H9 (cell line): ENCODE results near the gene FOXP4. TPM values are rescaled to one million over a fixed set of nuclear protein-coding genes. Genes with fewer than 3 reads are reported as not detected.

Experiments
- DNase-seq: peaks from one replicate; pipeline ENCODE4 v3.0.0-alpha.2; 2017
- H2AFZ ChIP-seq: one replicate; pipeline ENCODE4 v1.6.1; 2013; ENCODE audit warnings: mild to moderate bottlenecking, low read length, control low read depth, moderate library complexity
- H2AK5ac ChIP-seq: 2 replicates; pipeline ENCODE4 v1.6.1; 2013; ENCODE audit warnings: low read length, control low read depth, mixed read lengths; ENCODE audit not compliant: insufficient read length
- H2BK120ac ChIP-seq: one replicate; pipeline ENCODE4 v1.6.1; 2013; ENCODE audit warnings: low read depth, mild to moderate bottlenecking, low read length, control low read depth, inconsistent platforms; ENCODE audit not compliant: poor library complexity, severe bottlenecking
- H2BK12ac ChIP-seq: 2 replicates; pipeline ENCODE4 v1.6.1; 2013; ENCODE audit warnings: low read length, control low read depth, mixed read lengths, low read depth; ENCODE audit not compliant: insufficient read length
- H2BK15ac ChIP-seq: 2 replicates; pipeline ENCODE4 v1.6.1; 2013; ENCODE audit warnings: low read depth, low read length, control low read depth
- H2BK20ac ChIP-seq: one replicate; pipeline ENCODE4 v1.6.1; 2013; ENCODE audit warnings: low read depth, mild to moderate bottlenecking, low read length, control low read depth, inconsistent platforms; ENCODE audit not compliant: poor library complexity, severe bottlenecking
- H2BK5ac ChIP-seq: 2 replicates; pipeline ENCODE4 v1.6.1; 2013; ENCODE audit warnings: low read length, control low read depth, mixed read lengths; ENCODE audit not compliant: insufficient read length
- H3K14ac ChIP-seq: 2 replicates; pipeline ENCODE4 v1.6.1; 2013; ENCODE audit warnings: low read length, control low read depth; ENCODE audit not compliant: insufficient read depth
- H3K18ac ChIP-seq: 2 replicates; pipeline ENCODE4 v1.6.1; 2013; ENCODE audit warnings: low read depth, mild to moderate bottlenecking, mixed read lengths, low read length, control low read depth; ENCODE audit not compliant: insufficient read length
- H3K23ac ChIP-seq: 2 replicates; pipeline ENCODE4 v1.6.1; 2013; ENCODE audit warnings: low read length, control low read depth, mixed read lengths, low read depth; ENCODE audit not compliant: insufficient read length
- H3K23me2 ChIP-seq: 2 replicates; pipeline ENCODE4 v1.6.1; 2013; ENCODE audit warnings: low read depth, mild to moderate bottlenecking, mixed read lengths, low read length, control low read depth; ENCODE audit not compliant: insufficient read length, poor library complexity, severe bottlenecking
- H3K27ac ChIP-seq: 2 replicates; pipeline ENCODE4 v1.5.1; 2013; ENCODE audit warnings: low read length, control low read depth, mixed read lengths, low read depth; ENCODE audit not compliant: insufficient read length
- H3K27me3 ChIP-seq: 2 replicates; pipeline ENCODE4 v1.6.1; 2013; ENCODE audit warnings: low read length, control low read depth, inconsistent platforms; ENCODE audit not compliant: insufficient read depth
- H3K4ac ChIP-seq: 2 replicates; pipeline ENCODE4 v1.6.1; 2013; ENCODE audit warnings: low read depth, mild to moderate bottlenecking, control low read depth, inconsistent platforms, low read length, moderate library complexity
- H3K4me1 ChIP-seq: 2 replicates; pipeline ENCODE4 v1.6.1; 2013; ENCODE audit warnings: low read length, control low read depth, inconsistent platforms; ENCODE audit not compliant: insufficient read depth
- H3K4me2 ChIP-seq: 2 replicates; pipeline ENCODE4 v1.6.1; 2013; ENCODE audit warnings: low read length, control low read depth, mixed read lengths; ENCODE audit not compliant: insufficient read length, insufficient read depth
- H3K56ac ChIP-seq: 2 replicates; pipeline ENCODE4 v1.6.1; 2013; ENCODE audit warnings: low read depth, mild to moderate bottlenecking, mixed read lengths, low read length, control low read depth; ENCODE audit not compliant: insufficient read length
- H3K79me1 ChIP-seq: 2 replicates; pipeline ENCODE4 v1.6.1; 2013; ENCODE audit warnings: low read depth, mild to moderate bottlenecking, moderate library complexity, low read length, control low read depth, inconsistent platforms; ENCODE audit not compliant: insufficient read depth, poor library complexity, severe bottlenecking
- H3K79me2 ChIP-seq: 2 replicates; pipeline ENCODE4 v1.6.1; 2013; ENCODE audit warnings: low read length, control low read depth, inconsistent platforms; ENCODE audit not compliant: insufficient read depth
- H3K9ac ChIP-seq: 2 replicates; pipeline ENCODE4 v1.6.1; 2013; ENCODE audit warnings: low read length, control low read depth, mixed read lengths; ENCODE audit not compliant: insufficient read length; ENCODE audit errors: extremely low read depth
- H3K9me3 ChIP-seq: one replicate; pipeline ENCODE4 v1.6.1; 2013; ENCODE audit warnings: low read depth, low read length, inconsistent platforms; ENCODE audit not compliant: control insufficient read depth
- H3T11ph ChIP-seq: one replicate; pipeline ENCODE4 v1.6.1; 2013; ENCODE audit warnings: mild to moderate bottlenecking, low read length, control low read depth, inconsistent platforms
- H4K20me1 ChIP-seq: one replicate; pipeline ENCODE4 v1.6.1; 2013; ENCODE audit not compliant: control insufficient read depth, insufficient read length, insufficient read depth
- H4K5ac ChIP-seq: 2 replicates; pipeline ENCODE4 v1.6.1; 2013; ENCODE audit warnings: low read depth, mild to moderate bottlenecking, mixed read lengths, low read length, control low read depth; ENCODE audit not compliant: insufficient read length
- H4K8ac ChIP-seq: replicated peaks from 2 replicates; pipeline ENCODE4 v1.6.1; 2013; ENCODE audit warnings: low read length, control low read depth, mixed read lengths, low read depth; ENCODE audit not compliant: insufficient read length
- H4K91ac ChIP-seq: 2 replicates; pipeline ENCODE4 v1.6.1; 2013; ENCODE audit warnings: low read depth, mild to moderate bottlenecking, moderate library complexity, mixed read lengths, low read length, control low read depth; ENCODE audit not compliant: insufficient read length
- H3K27ac Mint-ChIP-seq, 3 experiments: 2 replicates in 2 of 3; 3 replicates in 1 of 3; pipeline ENCODE4 v1.8.0; 2020 to 2021; ENCODE audit warnings: mixed read lengths in 3 of 3, mild to moderate bottlenecking in 1 of 3, moderate library complexity in 1 of 3
- H3K27me3 Mint-ChIP-seq: 2 replicates; pipeline ENCODE4 v1.8.0; 2021; ENCODE audit warnings: low read depth, mild to moderate bottlenecking, moderate library complexity, mixed read lengths
- H3K36me3 Mint-ChIP-seq, 3 experiments: 2 replicates in 2 of 3; 3 replicates in 1 of 3; pipeline ENCODE4 v1.8.0; 2020 to 2021; ENCODE audit warnings: low read depth in 3 of 3, mixed read lengths in 3 of 3; ENCODE audit not compliant: insufficient read depth in 1 of 3
- H3K4me1 Mint-ChIP-seq, 2 experiments: 2 replicates each; pipeline ENCODE4 v1.8.0; 2020; ENCODE audit warnings: mixed read lengths in 2 of 2
- H3K4me3 Mint-ChIP-seq, 2 experiments: 2 replicates in 1 of 2; 3 replicates in 1 of 2; pipeline ENCODE4 v1.8.0; 2020 to 2021; ENCODE audit warnings: mild to moderate bottlenecking in 2 of 2, mixed read lengths in 2 of 2, moderate library complexity in 1 of 2
- H3K9me3 Mint-ChIP-seq, 2 experiments: 2 replicates in 1 of 2; 3 replicates in 1 of 2; pipeline ENCODE4 v1.8.0; 2020; ENCODE audit warnings: mild to moderate bottlenecking in 2 of 2, mixed read lengths in 2 of 2, moderate library complexity in 1 of 2
- WGBS: extraction: QIAGEN DNeasy Blood & Tissue Kit; methylation state at CpG from one replicate; pipeline ENCODE4 v1.1.7; 2013; ENCODE audit warnings: missing lambda C conversion rate, low lambda C conversion rate, mixed read lengths; ENCODE audit not compliant: insufficient read length; ENCODE audit errors: extremely low coverage; 5-methylcytosine and 5-hydroxymethylcytosine counted together
- total RNA-seq: library from RNA; stranded (reverse); gene quantifications from 2 replicates; pipeline ENCODE4 v1.2.1, GENCODE V29; 2021
- TF ChIP-seq, protein P1 (sequence below): fragments of 200-600 bp; sonication (generic); conservative IDR thresholded peaks from 3 replicates; pipeline ENCODE4 v1.8.0; 2021; ENCODE audit warnings: antibody characterized with exemption, mild to moderate bottlenecking

Gene FOXP4
- total RNA-seq, 1 experiment from 2014 or later = 18.2 TPM

DNA sequence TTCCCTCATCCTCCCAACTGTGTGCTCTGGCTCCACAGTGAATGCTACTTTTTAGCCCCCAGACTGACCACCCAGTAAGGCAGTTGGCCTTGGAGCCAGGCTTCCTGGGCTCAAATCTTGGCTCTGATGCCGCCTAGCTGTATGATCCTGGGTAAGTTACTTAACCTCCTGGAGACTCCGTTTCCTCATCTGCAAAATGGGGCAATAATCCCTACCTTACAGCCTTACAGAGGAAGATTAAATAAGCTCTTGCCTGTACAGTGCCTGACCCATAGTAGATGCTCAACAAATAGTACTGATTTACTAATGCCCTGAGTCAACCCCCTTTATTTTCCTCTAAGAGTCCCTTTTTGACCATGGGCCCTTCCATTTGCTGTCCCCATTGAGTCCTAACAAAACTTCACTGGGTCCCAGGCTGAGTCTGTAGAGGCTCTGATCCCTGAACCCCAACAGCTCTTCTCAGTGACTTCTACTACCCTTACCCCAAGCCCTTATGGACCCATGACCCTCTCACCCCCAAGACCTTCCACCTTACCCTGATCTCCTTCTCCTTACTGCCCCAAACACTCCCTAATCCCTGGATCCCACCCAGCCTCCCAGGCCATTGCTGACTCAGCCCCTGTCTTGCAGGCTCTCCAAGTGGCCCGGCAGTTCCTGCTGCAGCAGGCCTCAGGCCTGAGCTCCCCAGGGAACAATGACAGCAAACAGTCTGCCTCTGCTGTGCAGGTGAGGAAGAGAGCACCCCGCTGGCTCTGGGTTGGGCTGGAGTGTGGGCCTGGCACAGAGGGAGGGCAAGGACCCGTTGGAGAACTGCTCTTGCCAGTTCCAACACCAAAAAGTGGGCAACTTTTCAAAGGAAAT lies 31.4 kb downstream of the FOXP4 start:
- Histone ChIP-seq H2BK12ac (peak overlapping the region; percentile 15), H3K27ac (peak overlapping the region; percentile 34), H2BK15ac (no peak overlapping the region), H3K18ac (peak overlapping the region; percentile 52), H3K14ac (peak overlapping the region; percentile 66), H3K9me3 (no peaks in the 10 kb centered on the region), H3K79me1 (no peaks in the 10 kb centered on the region), H3K9ac (no peak overlapping the region), H4K20me1 (no peaks in the 10 kb centered on the region), H2BK20ac (no peak overlapping the region), H3K4me1 (peaks cover 34% of the 10 kb centered on the region; the same call in 1 of the 2 replicates), H2AFZ (no peak overlapping the region), H3K4me2 (peak overlapping the region; percentile 48), H3T11ph (no peak overlapping the region), H3K4ac (no peak overlapping the region), H4K91ac (no peak overlapping the region), H3K79me2 (no peaks in the 10 kb centered on the region), H4K5ac (no peak overlapping the region), H3K23ac (no peak overlapping the region), H3K56ac (no peak overlapping the region), H3K27me3 (no peaks in the 10 kb centered on the region), H2BK5ac (no peak overlapping the region), H3K23me2 (no peaks in the 10 kb centered on the region), H4K8ac (no peak overlapping the region), H2BK120ac (no peak overlapping the region), H2AK5ac (no peak overlapping the region)
- H3K9me3 Mint-ChIP-seq = no peaks in the 10 kb centered on the region; a peak in 1 of 5 replicates
- no CpG with 5 or more reads among the region's 5 CpGs for WGBS
- H3K27me3 Mint-ChIP-seq = peaks cover 8% of the 10 kb centered on the region
- peaks cover 0 to 11% (median 6%) of the 10 kb centered on the region in 3 experiments; a peak in 5 of 7 replicates for H3K36me3 Mint-ChIP-seq
- peaks cover 74 to 85% of the 10 kb centered on the region in 2 experiments for H3K4me1 Mint-ChIP-seq
- peak overlapping the region; percentile 37 to 57; a peak in 4 of 5 replicates for H3K4me3 Mint-ChIP-seq
- TF ChIP-seq, protein P1, sequence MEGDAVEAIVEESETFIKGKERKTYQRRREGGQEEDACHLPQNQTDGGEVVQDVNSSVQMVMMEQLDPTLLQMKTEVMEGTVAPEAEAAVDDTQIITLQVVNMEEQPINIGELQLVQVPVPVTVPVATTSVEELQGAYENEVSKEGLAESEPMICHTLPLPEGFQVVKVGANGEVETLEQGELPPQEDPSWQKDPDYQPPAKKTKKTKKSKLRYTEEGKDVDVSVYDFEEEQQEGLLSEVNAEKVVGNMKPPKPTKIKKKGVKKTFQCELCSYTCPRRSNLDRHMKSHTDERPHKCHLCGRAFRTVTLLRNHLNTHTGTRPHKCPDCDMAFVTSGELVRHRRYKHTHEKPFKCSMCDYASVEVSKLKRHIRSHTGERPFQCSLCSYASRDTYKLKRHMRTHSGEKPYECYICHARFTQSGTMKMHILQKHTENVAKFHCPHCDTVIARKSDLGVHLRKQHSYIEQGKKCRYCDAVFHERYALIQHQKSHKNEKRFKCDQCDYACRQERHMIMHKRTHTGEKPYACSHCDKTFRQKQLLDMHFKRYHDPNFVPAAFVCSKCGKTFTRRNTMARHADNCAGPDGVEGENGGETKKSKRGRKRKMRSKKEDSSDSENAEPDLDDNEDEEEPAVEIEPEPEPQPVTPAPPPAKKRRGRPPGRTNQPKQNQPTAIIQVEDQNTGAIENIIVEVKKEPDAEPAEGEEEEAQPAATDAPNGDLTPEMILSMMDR = no peak
- no peak for DNase-seq
- peak overlapping the region; percentile 97 to 99 (median 97) for H3K27ac Mint-ChIP-seq
